Stimulated activated CD4-positive, alpha-beta T cell treated with anti-CD3 and anti-CD28 coated beads, Interleukin-12 subunit alpha, Interleukin-12 subunit beta, amount 100 ng/mL, for 4 hours (primary cell): ENCODE results near the gene RAET1L.
"Not testable (repeated sequence)": the region's sequence is repeated elsewhere in the genome, so short reads cannot be mapped to it uniquely, and the experiment has no call there.

Experiments used
- DNase-seq: peaks from one replicate; pipeline ENCODE4 v3.0.0-alpha.2; 2020

Gene RAET1L

DNA sequence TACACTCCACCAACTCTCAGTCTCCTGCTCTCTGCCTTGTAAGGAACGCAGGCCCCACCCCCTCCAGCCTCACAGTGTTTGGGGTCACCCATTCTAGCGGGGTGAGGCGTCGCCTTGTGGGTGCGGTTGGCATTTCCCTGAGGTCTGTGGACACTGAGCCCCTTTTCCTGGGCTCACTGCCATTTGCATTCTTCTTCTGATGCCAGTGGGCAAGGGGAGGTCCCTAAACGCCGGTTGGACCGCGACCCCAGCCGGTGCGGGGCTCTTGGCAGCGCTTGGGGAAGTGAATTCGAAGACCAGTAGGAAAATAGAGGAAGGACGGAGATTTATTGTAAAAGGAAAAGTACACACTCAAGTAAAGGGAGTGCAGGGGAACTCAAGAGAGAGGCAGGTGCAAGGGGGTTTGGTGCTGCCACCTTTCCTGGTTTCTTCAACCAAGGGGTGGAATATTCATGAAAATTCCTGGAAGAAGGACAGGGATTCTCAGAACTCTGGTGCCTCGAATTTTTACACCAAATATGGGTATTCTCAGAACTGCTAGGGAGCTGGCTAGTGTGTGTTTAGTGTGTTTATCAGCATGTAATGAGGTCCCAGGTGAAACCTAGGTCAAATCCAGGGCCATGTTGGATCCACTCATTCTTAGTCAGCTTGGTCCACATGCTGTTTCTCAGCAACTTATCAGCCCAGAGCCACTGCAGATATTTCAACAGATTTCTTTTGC lies 9.9 kb downstream of the RAET1L start:
- DNase-seq = not testable (repeated sequence)

DNA sequence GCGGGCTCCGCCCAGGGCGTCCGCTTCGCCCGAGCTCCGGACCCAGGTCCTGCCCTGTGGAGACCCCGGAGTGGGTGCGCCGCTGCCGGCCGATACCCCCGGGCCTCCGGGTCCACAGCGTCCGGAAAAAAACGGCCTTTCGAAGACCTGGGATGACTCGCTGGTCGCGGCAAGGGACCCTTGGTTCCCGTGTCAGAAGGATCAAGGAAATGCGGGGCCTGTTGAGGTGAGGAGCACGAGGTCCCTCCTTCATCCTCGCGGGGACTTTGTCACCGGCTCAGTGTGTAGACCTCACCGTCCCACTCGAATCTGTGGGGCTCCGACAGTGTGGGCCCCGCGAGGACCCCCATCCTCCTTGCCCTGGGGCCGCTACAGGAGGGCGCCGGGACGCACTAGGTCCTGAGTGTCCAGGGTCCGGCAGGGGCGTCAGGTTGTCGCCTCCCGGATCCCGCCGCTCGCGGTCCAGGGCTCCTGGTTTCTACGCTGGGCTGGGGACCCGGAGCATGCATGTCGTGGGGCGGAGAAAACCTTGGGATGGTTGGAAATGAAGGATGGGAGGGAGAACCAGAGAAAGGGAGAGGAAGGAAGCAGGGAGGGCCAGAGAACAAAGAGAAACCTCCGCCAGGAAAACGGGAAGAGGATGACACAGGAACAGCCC lies 10.6 kb downstream of the RAET1L start:
- not testable (repeated sequence) for DNase-seq

DNA sequence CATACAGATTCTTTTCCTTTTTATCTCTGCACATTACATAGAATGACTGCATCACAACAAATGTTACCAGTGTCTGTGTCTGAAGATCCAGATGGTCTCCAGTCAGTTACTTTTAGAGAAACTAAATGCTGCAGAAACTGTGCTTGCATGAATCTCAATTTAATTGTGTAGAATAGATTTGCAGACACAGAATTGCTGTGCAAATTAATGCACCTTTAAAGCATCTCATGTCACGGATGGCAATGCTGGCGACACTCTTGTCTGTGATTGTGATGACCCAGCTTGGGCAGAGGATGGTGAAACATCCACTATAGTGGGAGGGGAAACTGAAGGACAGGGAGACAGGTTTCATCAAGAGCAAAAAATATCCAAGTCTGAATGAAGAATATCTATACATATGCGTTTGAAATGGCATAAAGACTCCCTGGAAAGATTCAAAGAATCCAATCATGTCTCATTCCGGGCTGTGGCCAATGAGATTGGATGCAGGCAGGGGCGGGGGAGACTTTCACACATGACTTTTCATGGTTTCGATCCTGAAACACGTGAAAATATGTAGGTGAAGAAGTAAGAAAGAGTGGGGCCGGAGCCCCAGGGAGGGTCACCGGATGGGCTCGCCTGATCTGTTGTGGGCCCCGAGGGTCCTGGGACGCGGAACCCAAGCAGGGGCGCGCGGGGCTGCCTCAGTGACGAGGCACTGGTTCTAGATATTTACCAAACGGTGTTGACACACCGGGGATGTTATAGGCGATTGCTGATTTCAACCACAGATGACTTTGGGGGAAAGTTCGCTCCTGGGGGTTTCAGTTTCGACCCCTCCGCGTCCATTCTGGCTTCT lies 11.3 kb downstream of the RAET1L start:
- not testable (repeated sequence) for DNase-seq

DNA sequence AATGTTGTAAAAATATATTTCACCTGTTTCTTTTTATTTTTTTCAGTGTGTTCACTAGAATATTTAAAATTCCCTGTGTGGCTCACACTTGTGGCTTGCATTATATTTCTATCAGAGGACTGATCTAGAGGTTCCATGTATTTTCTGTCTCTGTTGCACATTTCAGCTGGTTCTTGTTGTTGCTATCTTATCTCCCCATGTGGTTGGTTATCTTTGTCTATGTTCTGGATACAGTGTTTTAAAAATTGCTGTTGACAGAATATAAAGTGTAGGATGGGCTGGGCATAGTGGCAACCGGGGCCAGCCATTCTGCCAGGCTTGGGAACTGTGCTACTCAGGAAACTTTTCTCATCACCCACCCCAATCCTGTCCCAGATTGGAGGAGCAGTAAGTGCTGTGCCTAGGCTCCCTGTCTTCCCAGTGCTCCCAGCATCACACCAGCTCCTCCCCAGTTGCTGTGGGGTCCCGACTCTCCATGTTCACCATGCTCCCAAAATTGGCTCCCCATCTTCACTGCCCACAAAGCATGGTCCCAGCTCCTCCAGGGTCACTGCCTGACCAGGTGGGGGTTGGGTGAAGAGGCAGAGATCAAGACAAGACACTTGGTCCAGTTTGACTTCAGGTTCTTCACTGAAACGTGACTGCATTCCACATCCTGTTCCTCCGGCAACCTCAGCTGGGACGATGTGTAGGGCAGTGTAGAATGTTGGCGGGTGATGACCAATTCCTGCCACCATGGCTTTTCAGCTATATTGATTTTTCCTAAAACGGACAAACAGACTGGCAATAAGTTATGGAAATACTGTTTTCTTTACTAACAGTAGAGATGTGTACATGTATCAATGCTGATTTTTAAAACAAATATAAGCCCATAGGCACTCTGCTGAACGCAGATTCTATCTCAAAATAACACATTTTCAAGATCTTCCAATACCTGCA lies 12.2 kb downstream of the RAET1L start:
- not testable (repeated sequence) for DNase-seq

DNA sequence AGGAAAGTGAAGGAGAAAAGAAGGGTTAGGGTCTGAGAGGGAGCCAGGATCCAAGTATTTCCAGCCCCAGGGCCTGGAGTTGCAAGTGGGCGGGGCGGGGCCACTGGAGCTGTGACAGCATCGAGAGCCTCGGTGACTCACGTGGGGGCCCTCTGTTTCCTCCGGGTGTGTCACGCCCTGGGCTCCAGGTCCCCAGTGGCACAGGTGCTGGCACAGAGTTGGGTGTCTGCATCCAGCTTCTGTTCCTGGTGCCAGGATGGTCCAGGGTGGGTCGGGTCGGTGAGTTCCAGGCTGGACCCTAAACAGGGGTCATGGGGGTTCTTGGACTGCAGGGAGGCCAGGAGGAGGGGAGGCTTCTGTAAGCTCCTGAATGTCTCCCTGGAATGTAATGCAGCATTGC lies 16.7 kb downstream of the RAET1L start:
- DNase-seq = no peak

DNA sequence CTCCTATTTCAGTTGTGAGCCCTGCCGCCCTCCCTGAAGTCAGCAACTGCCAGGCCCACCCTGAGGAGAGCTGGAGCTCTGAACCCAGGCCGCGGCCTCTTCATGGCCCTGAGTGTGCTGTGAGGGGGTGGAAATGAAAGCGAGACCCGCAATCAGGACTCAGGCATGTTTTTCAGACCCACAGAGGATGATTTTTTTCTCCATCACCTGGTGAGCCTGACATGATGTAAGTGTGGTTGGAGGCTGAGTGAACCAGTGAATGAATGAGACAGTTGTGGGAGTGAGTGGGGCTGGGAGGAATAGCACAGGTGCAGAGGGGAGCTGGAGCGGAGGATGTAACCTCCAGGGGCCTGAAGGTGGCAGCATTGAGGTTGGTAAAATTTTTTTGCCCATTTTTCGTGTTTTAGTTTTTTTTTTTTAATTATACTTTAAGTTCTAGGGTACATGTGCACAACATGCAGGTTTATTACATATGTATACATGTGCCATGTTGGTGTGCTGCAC lies 18.3 kb downstream of the RAET1L start:
- no peak for DNase-seq

DNA sequence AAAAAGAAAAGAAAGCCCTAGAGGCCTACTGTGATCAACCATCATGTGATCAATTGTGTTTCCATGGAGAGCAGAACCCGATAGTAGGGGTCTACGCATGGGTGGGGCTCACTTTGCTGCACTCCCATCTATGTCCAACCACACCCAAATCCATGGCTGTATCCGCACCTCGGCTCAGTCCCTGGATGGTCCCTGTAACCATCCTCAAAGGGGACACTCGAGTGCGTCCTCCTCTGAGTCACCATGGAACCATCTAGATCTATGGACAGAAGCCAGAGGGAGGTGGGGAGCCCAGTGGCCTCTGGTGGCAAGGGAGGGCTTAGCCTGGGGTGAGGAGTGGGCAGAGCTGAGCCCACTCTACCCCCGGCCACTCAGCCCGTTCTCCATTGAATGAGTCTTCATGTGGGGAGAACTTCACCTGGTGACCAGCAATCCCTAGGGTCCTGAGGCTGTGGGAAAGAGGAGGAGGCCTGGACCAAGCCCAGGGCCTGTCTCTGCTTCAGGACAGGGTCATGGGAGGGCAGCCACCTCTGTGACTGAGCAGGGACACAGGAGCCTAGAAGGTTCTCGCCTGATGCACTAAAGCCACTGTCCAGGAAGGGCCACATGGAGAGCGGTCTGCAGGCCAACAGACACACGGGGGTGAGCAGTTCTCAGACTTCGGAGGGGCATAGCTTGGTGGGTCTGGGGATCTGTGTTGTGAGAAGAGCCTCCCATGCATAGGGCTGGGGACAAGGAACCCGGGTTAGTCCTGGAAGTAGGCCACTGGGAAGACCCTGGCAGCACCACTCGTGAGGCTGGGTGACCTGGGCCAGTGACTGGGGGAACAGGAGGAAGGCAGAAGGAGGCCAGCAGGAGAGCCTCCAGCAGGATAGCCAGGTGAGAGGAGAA lies 19.3 kb downstream of the RAET1L start:
- DNase-seq = no peak

DNA sequence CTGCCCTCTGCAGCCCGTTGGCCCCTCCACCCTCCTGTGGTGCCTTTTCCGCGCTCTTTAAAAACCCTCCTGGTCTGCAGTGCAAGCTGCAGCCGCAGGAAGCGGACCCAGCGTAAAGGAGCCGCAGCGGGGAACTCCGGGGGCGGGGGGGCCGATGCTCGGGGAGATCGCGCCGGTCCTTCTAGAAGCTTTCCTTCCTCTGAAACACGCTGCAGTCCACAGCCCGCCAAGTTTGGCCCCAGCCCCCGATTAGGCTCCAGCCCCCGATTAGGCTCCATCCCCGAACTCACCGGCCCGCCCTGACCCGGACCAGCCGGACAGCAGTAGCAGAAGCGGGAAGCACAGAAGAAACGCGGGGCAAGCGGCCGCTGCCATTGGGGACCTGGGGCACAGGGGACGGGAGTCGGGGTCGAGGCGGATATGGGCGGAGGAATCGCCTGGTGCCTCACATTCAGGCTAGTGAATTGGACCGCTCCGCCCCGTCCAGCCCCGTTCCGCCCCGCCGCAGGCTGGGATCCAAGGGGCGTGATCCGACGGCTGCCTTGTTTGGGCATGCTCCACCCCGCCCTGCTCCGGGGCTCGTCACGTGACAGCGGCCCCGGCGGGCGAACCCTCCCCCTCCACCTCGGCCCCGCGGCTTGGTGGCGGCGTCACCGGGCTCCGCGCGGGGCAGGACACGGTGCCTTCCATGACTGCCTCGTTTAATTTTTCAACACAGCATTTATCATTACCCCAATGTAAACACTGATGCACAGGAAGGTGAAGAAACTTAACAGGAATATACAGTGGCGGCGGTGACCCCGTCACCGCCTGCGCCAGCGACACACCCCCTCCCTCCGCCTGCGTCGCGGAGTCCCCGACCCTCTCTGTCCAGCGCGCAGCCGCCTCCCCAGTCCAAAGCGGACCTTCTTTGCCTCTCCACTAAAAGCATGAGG lies 20.3 kb downstream of the RAET1L start:
- DNase-seq = peak; percentile 86

DNA sequence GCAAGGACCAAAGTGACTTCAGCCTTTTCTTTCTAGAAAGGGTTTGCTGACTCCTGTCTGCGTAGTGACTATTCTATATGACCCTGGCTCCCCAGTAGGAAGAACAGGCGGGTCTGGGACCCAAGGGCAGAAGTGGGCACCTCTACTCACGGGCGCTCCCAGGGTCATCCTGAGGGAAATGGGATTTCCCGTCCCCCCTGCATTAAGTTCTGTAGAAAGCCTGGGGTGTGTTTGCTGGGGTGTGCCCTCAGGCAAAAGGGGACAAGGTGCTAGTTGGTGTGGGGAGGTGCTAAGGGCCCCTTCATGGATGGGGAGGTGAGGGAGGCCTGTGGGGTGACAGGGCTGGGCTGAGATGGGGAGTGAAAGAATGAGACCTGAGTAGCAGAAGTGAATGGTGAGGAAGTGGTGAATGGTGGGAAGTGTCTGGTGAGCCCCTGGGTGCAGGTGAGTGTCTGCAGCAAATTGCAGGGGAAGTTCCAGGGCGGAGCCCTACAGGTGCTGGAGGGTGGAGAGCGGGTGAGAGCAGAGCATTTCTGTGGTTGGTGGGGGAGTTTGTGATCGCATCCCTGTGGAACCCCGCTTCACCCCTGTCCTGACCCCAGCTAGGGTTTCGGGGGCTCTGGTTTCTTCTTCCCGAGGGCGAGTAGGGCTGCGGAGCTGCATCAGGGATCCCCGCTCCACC lies 21.1 kb downstream of the RAET1L start:
- no peak for DNase-seq

DNA sequence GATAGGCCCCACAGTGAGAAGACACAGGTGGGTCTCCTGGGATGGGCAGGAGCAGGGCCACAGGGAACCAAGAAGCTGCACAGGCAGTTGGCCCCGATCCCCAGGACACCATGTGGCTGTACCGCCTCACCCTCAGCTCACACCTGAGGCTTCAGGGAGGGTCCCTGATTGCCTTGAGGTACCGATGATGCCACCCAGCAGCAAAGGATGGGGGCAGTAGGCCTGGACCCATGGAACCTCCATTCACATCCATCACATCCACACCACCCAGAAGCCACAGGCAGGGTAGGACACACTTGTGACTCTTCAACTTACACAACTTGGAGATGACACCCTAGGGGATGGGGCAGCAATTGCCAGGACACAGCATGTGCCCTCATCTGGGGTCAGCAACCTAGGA lies 21.7 kb downstream of the RAET1L start:
- not testable (repeated sequence) for DNase-seq

DNA sequence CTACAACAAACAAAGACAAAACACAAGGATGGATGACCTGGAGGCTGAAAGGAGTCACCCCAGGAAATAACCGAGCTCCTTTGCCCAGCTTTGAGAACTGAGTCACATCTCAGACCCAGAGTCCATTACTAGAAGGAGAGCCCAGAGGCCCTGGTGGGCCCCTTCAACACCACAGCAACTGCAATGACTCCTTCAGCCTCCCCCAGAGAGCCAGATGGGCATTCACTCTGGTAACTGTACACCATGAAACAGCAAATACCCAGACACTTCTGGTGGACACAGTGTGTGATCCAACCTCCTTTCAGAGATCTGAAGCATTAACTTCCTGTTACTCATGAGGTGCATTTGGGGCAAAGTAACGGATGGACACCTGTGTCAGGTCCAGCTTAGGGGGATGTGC lies 22.6 kb downstream of the RAET1L start:
- DNase-seq = no peak

DNA sequence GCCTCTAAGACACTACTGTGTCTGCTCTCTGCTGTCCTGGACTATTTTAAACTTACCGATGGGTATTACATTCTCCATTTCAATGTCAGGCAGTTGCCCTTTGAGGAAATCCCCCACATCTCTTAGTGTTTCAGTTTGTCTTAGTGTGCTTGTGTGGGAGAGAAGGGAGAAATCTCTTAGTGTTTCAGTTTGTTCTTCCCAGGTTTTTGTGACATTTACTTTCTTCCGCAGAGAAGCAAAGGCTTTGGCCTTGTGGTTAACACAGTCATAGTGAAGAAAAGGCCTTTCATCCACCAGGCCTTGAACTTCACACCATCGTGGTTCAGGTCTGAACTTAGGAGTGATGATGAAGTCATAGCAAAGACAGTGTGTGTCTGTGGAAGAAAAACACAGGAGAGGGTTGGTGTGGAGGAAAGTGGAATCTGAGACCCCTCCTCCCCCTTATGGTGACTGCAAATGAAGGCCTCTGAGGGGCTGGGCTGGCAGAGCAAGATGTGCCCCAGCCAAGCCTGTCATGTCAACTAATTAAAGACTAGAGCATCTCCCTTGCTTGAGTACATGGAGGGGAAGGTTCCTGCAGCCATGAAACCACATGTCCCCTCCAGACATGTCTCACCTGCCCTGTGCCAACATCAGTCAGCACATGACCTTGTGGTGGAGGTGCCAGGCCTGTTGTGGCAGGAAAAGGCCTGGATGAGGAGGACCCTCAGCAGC lies 23.9 kb downstream of the RAET1L start:
- DNase-seq = no peak

DNA sequence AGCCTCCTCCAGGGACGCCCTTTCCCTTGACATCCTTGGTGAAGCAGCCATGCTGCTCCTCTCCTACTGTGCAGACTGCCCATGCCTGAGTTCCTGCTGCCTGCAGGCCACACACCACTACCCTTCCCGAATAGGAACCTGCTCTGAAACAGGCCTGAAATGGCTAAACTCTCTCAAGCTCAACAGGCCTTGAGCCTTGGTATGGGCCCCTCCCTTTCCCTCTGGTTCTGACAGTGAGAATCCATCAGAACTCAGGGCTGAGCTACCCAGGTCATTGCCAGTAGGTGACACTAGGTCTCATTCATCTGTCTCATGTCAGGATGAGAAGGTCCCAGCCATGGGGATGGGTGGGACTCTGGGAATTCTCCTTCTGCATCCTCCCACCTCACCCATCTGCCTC lies 25.7 kb downstream of the RAET1L start:
- DNase-seq = no peak

DNA sequence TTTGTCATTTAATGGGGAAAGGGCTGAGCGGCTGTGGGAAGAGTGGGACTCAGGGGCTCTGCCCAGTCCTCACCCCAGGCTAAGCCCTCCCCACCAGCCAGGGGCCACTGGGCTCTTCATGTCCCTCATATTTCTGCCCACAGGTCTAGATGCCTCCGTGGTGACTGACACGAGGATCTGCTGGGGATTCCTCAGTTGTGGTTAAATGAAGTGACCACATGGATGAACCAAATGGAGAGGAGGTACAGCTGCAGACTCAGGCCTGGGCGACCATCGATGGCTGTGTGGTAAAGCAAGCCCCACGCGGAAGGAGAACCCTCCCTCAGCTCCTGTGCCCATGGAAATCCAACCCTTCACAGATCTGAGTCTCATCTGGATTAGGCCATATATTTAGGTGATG lies 29.4 kb downstream of the RAET1L start:
- DNase-seq = no peak

DNA sequence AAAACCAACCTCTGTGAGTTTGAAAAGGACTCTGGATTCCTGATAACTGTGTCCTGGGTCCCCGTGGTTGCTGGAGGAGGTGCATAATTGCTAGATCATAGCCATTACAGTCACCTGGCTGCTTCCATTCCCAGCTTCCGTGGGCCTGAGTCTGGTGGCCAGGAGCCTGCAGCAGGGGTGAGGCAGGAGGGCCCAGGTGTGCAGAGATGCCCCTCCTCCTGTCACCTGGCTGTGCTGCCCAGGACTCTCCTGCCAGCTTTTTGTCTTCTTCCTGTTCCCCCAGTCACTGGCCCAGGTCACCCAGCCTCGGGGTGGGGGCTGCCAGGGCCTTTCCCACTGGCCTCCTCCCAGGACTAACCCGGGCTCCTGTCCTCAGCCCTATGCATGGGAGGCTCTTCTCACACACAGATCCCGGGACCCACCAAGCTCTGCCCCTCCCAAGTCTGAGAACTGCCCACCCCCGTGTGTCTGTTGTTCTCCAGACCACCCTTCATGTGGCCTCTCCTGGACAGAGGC lies 30.0 kb downstream of the RAET1L start:
- DNase-seq = no peak

DNA sequence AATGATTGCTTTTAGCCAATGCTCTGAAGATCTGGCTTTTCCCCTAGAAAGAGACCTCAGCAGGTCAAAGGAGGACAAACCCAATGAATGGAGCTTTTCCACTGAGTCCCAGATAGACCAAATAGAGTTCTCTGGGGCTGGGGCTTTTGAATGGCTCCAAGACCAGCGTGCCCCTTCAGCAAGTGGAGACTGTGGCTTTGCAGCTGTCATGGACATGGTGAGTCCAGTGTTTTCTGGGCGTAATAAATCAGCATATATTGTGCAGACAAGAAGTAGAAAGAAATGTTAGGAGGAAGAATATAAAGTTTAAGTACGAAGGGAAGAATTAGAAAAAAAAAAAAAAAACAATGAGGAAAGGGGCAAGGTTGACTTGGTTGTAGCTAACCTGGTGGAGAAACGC lies 33.5 kb downstream of the RAET1L start:
- no peak for DNase-seq

DNA sequence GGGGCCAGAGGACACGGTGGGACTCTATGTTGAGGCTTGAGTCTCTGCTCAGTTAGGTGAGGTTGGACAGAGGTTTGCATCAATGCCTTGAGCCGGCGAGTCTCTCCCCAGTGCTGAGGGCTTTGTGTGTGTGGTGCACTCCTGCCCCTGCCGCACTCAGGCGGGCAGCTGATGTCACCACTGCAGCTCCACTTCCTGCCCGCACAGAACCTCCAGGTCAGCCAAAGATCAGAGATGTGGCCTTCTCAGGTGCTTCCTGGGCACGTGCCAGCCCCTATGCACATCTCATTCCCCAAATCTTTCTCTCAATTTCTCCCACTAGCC lies 33.9 kb downstream of the RAET1L start:
- not testable (repeated sequence) for DNase-seq

DNA sequence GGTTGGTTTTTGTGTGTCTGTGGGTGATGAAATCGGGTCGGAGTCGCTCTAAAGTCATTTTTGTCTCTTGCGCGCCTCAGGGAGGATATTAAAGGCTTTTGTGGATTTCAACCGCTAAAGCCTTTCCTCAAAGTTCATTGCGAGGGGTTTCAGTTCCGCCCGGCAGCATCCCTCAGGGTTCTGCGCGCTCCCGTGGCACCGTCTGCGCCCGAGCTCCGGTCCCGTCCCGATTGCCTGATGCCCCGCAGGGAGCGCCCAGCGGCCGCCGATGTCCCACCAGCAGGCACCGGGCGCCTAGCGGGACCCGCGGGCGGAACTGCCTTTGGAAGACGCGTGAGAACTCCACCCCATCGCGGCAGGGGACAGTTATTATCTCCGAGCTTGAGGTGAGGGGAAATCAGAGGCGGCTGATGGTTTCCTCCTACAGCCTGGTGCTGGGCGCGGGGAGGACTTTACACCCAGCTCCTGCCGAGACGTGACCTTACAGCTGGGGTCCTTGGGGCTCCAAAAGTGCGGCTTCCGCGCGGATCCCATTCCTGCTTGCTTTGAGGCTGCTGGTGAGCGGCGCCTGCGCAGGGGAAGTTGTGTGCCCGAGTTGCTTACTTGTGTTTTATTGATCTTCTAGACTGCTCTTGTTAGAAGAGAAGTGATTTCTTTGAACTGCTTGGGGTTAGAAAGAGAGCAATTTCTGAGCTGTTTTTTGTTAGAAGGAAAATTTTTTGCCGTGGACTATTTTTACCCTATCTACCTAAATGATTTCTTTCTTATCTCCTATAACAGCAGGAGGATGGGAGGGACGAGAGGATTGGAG lies 34.5 kb downstream of the RAET1L start:
- no peak for DNase-seq
